Panc1 (cell line): Measurements from ENCODE around the gene CDAN1. TPM values are rescaled to one million over a fixed set of nuclear protein-coding genes. Genes with fewer than 3 reads are reported as not detected.

ENCODE experiments used
- ATAC-seq: fragments of 200-7000 bp; cut with Tn5 transposase; 2 replicates; pipeline ENCODE4 v1.9.1; 2020; ENCODE audit warnings: mild to moderate bottlenecking, moderate library complexity
- BruUV-seq: library from RNA; stranded (reverse); fragments of 400-500 nt; replicated peaks from 2 replicates; lab custom pipeline; 2021; lab: Mats Ljungman, UMichigan
- CTCF ChIA-PET: fragments of 300-600 bp; sonication (Branson Sonifier 250); formaldehyde crosslinking; loops from one replicate; lab custom pipeline; 2022; ENCODE audit warnings: antibody characterized with exemption; lab: Charles Lee
- POLR2A ChIA-PET: fragments of 300-600 bp; sonication (Branson Sonifier 250); formaldehyde crosslinking; loops from one replicate; lab custom pipeline; 2022; ENCODE audit warnings: antibody characterized with exemption; lab: Charles Lee
- DNase-seq: peaks from one replicate; pipeline ENCODE4 v3.0.0-alpha.2; 2010; ENCODE audit warnings: low read depth, low spot score
- H3K27ac ChIP-seq: 2 replicates; pipeline ENCODE4 v1.5.1; 2011; ENCODE audit warnings: mild to moderate bottlenecking, low read length, inconsistent platforms
- H3K27me3 ChIP-seq: fragments of 200-500 bp; sonication (Bioruptor generic); 2 replicates; pipeline ENCODE4 v1.6.0; 2014; ENCODE audit warnings: low read length, inconsistent platforms; ENCODE audit not compliant: control insufficient read depth, insufficient read depth
- H3K36me3 ChIP-seq: fragments of 200-500 bp; sonication (Bioruptor generic); 2 replicates; pipeline ENCODE4 v1.5.1; 2014; ENCODE audit warnings: inconsistent platforms, mild to moderate bottlenecking, low read length, moderate library complexity; ENCODE audit not compliant: control insufficient read depth, insufficient read depth
- H3K4me1 ChIP-seq: 2 replicates; pipeline ENCODE4 v1.5.1; 2011; ENCODE audit warnings: inconsistent platforms, mild to moderate bottlenecking, low read length, moderate library complexity; ENCODE audit not compliant: control insufficient read depth, insufficient read depth
- H3K4me3 ChIP-seq, 2 experiments: 2 replicates each; pipeline ENCODE4 v1.5.1; 2011 to 2012; ENCODE audit warnings: low read depth in 2 of 2, low read length in 2 of 2, mild to moderate bottlenecking in 2 of 2, inconsistent platforms in 1 of 2, moderate library complexity in 1 of 2
- H3K9me3 ChIP-seq: fragments of 200-500 bp; sonication (Bioruptor generic); 2 replicates; pipeline ENCODE4 v1.5.1; 2014; ENCODE audit warnings: low read depth, mild to moderate bottlenecking, inconsistent platforms, low read length, moderate library complexity; ENCODE audit not compliant: control insufficient read depth, insufficient read depth
- CTCF ChIP-seq: fragments of 450-650 bp; IDR thresholded peaks from 2 replicates; pipeline ENCODE4 v1.5.1; 2017; ENCODE audit warnings: mild to moderate bottlenecking
- POLR2AphosphoS5 ChIP-seq: IDR thresholded peaks from 2 replicates; pipeline ENCODE4 v1.6.1; 2012; ENCODE audit warnings: mild to moderate bottlenecking, low read depth, low read length, moderate library complexity
- REST ChIP-seq, 2 experiments: IDR thresholded peaks; 2 replicates each; pipeline ENCODE4 v1.6.1; 2011 to 2012; ENCODE audit warnings: low read depth in 2 of 2, control low read depth in 1 of 2, low read length in 1 of 2, mild to moderate bottlenecking in 1 of 2, moderate library complexity in 1 of 2; ENCODE audit not compliant: insufficient read depth in 1 of 2
- SIN3A ChIP-seq: IDR thresholded peaks from 2 replicates; pipeline ENCODE4 v1.6.1; 2012; ENCODE audit warnings: low read depth, mild to moderate bottlenecking, low read length, moderate library complexity, borderline replicate concordance; ENCODE audit not compliant: insufficient read depth
- TCF7L2 ChIP-seq: IDR thresholded peaks from 2 replicates; pipeline ENCODE4 v1.6.1; 2011; ENCODE audit warnings: mild to moderate bottlenecking, low read depth, low read length, inconsistent platforms
- in situ Hi-C: cut with HindIII; loops from 2 replicates; pipeline ENCODE4 v1.10.0; 2016; ENCODE audit warnings: low sequenced_read_pairs, low pct_unique_long_range_greater_than_20kb
- intact Hi-C: fragments of 100-400 bp; cut with micrococcal nuclease; formaldehyde crosslinking; loops from one replicate; pipeline ENCODE4 v1.10.0; 2022; ENCODE audit not compliant: unreplicated experiment
- total RNA-seq: library from RNA; stranded (reverse); gene quantifications from one replicate; pipeline ENCODE4 v1.2.1, GENCODE V29; 2021; ENCODE audit not compliant: unreplicated experiment

Gene CDAN1
- total RNA-seq, 1 experiment from 2014 or later, result 41.1 TPM

- POLR2A ChIA-PET, result no interaction called here
- Histone ChIP-seq H3K4me3 (no peak overlapping the region), H3K27me3 (no peaks in the 10 kb centered on the region), H3K9me3 (no peaks in the 10 kb centered on the region), H3K36me3 (peaks cover 2% of the 10 kb centered on the region; the same call in 1 of the 2 replicates), H3K27ac (no peak overlapping the region), H3K4me1 (0 out of 2 replicates have a peak, but pooled peaks cover 11% of the 10 kb centered on the region)
- CTCF ChIA-PET, result no interaction called here
- TF ChIP-seq CTCF (no peak), POLR2AphosphoS5 (no peak), TCF7L2 (no peak), SIN3A (no peak), REST (IDR thresholded peaks at IDR 0.05; ENCODE audit: insufficient read depth in 1 of 2, low read depth in 2 of 2, low read length in 1 of 2) (no peak)
- DNase-seq (no peak), ATAC-seq (no peak)
- BruUV-seq, result no TSS peak
- in situ Hi-C loops (no loop called here), intact Hi-C loops (no loop called here)
Measured at GRCh38 chr15:42734076-42734672, 2.8 kb downstream of the CDAN1 start.

- peaks cover 2% of the 10 kb centered on the region for H3K36me3 ChIP-seq
- in situ Hi-C loops, result no loop called here
- CTCF ChIA-PET, result interaction anchor here (0.7 kb wide), 1 partner anchor 495 kb away, joined by 5 read pairs; no protein-coding TSS in a partner anchor
Measured at GRCh38 chr15:42733027-42733426, 3.9 kb downstream of the CDAN1 start.

More at GRCh38 chr15:42733027-42733426, 3.9 kb downstream of the CDAN1 start:
- intact Hi-C loops, result no loop called here
- Histone ChIP-seq H3K4me1 (0 out of 2 replicates have a peak, but pooled peaks cover 11% of the 10 kb centered on the region), H3K27ac (no peak overlapping the region), H3K9me3 (no peaks in the 10 kb centered on the region), H3K27me3 (no peaks in the 10 kb centered on the region), H3K4me3 (no peak overlapping the region)
- no TSS peak for BruUV-seq
- no peak for DNase-seq
- POLR2A ChIA-PET, result interaction anchor here (0.6 kb wide), 2 partner anchors 224 to 237 kb away, joined by 3 read pairs; no protein-coding TSS in a partner anchor
- no peak for ATAC-seq
- no peak for TF ChIP-seq REST (IDR thresholded peaks at IDR 0.05; ENCODE audit: insufficient read depth in 1 of 2, low read depth in 2 of 2, low read length in 1 of 2)
- TF ChIP-seq POLR2AphosphoS5, result 0 out of 2 replicates have a peak, but pooled peaks have one; percentile 29
